Heart right ventricle (tissue), 16 donors: ENCODE results near the gene ZNF521. TPM values are rescaled to one million over a fixed set of nuclear protein-coding genes. Genes with fewer than 3 reads are reported as not detected.

Source experiments
- ATAC-seq, 8 donors: fragments of 200-7000 bp; cut with Tn5 transposase; one replicate each; pipeline ENCODE4 v1.9.1; 2020; ENCODE audit warnings: mild to moderate bottlenecking in 8 of 8, moderate library complexity in 8 of 8, moderate number of reproducible peaks in 1 of 8
- DNase-seq, 2 donors: peaks; one replicate each; pipeline ENCODE4 v3.0.0-alpha.2; 2020
- H3K27ac ChIP-seq, 10 donors: fragments of 200-600 bp; sonication (generic) in 2 of 10; one replicate each; pipeline versions ENCODE4 v1.5.0 to v1.8.0; 2020 to 2022; ENCODE audit warnings: mild to moderate bottlenecking in 3 of 10
- H3K27me3 ChIP-seq, 7 donors: fragments of 200-600 bp; one replicate each; pipeline ENCODE4 v1.8.0; 2021 to 2022; ENCODE audit warnings: mild to moderate bottlenecking in 2 of 7
- H3K36me3 ChIP-seq, 9 donors: fragments of 200-600 bp; sonication (generic) in 1 of 9; one replicate each; pipeline versions ENCODE4 v1.5.0 to v1.8.0; 2020 to 2022; ENCODE audit warnings: mild to moderate bottlenecking in 2 of 9
- H3K4me1 ChIP-seq, 9 donors: fragments of 200-600 bp; sonication (generic) in 1 of 9; one replicate each; pipeline versions ENCODE4 v1.5.0 to v1.8.0; 2020 to 2022; ENCODE audit warnings: mild to moderate bottlenecking in 4 of 9
- H3K4me3 ChIP-seq, 10 donors: fragments of 200-600 bp; sonication (generic) in 2 of 10; one replicate each; pipeline versions ENCODE4 v1.5.0 to v1.8.0; 2020 to 2022; ENCODE audit warnings: mild to moderate bottlenecking in 7 of 10, moderate library complexity in 2 of 10
- H3K9me3 ChIP-seq, 11 donors: fragments of 200-600 bp in 10 of 11; sonication (generic) in 2 of 11; one replicate each; pipeline versions ENCODE4 v1.5.0 to v1.8.0; 2013 to 2022; ENCODE audit warnings: mild to moderate bottlenecking in 2 of 11, control low read depth in 1 of 11, moderate library complexity in 1 of 11
- WGBS, 2 donors: extraction: QIAGEN DNeasy Blood & Tissue Kit; methylation state at CpG; one replicate each; pipeline ENCODE4 v1.1.7; 2013; ENCODE audit warnings: inconsistent platforms in 1 of 2; 5-methylcytosine and 5-hydroxymethylcytosine counted together
- intact Hi-C, 10 donors: fragments of 100-400 bp; cut with DNase I; formaldehyde crosslinking; loops; one replicate each; pipeline versions ENCODE4 v1.11.1 to v1.14.2; 2022
- polyA plus RNA-seq, 2 donors: library from polyadenylated mRNA; stranded (reverse); fragments of 200-250 nt; gene quantifications; one replicate each; pipeline ENCODE4 v1.2.3, GENCODE V29; 2013
- total RNA-seq, 10 donors: library from RNA; stranded (reverse); fragmentation: NEBNext Ultra II Directional in 3 of 10; extraction: Animal tissue kit (Norgen Biotek cat#: 25700) in 3 of 10; gene quantifications; one replicate each; pipeline versions ENCODE4 v1.2.1 to v1.2.4, GENCODE V29; 2021 to 2023
- TF ChIP-seq, protein P1 (sequence below), 9 donors: fragments of 200-600 bp; sonication (generic) in 2 of 9; IDR thresholded peaks; one replicate each; pipeline versions ENCODE4 v1.5.0 to v1.8.0; 2021 to 2022; ENCODE audit warnings: antibody characterized with exemption in 9 of 9, mild to moderate bottlenecking in 5 of 9, moderate library complexity in 1 of 9
- donor health status: Arrhythmogenic right ventricular cardiomyopathy.
- donor health status: ischemic (EF 13 %, LVEDD 7.1; RV severe dilation, severe dysfunction).
- donor health status: healthy with polysubstance abuse.
- donor health status: DM: no; HTN: yes; CAD: no.
- donor health status: DM: no; HTN: no; CAD: no.
- donor health status: ischemic (EF 25% LVEDD 6.9; RV normal size, moderate dysfunction).
- donor health status: ischemic (EF 25% LVEDD 5.7; RV mildly dilated, moderate dysfunction).
- donor health status: healthy.
- donor health status: DM: yes; HTN: yes; CAD: no.
- donor health status: Ischemic cardiomyopathy.
- donor health status: ischemic (EF 35%, LVEDD 5.7; RV mildly dilated, moderate dysfunction).
- donor health status: nonischemic (EF 11% LVEDD 7.7; RV severe dilation, severe dysfunction).
- donor health status: DM: yes; HTN: yes; CAD: no.
- donor health status: PGD.
- donor health status: ischemic (EF 29% LVEDD 5.4; RV normal size, mild dysfunction).
- donor health status: nonischemic (EF 23%, LVEDD 6.1; RV moderate dilation, normal function).

The ZNF521 gene
- total and polyA plus RNA-seq, 12 donors = 3.3 to 26.4 (median 15.5) TPM

DNA sequence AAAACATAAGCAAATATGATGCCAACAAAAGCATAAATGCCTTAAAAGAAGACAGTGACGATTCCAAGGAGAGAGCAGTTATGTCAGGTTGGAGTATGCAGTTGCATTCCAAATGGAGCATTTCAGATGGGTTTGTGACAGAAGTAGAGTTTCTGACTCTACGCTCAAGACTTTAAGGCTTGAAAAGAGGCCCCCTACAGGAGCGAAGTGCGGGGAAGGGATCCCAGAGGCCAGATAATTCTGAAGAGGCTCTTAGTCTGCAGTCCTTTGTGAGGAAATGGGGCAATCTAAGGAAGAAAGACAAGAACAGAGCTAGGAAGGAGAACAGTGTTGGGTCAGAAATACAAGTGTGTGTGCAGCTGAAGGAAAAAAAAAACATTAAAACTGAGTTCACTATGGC is 95.5 kb downstream of the ZNF521 start:
- ATAC-seq = no peak
- Histone ChIP-seq H3K4me3 (no peak overlapping the region), H3K36me3 (peaks cover 0 to 6% (median 0%) of the 10 kb centered on the region in 9 donors), H3K9me3 (no peaks in the 10 kb centered on the region), H3K27ac (no peak overlapping the region), H3K27me3 (no peaks in the 10 kb centered on the region), H3K4me1 (no peaks in the 10 kb centered on the region)
- TF ChIP-seq, protein P1, sequence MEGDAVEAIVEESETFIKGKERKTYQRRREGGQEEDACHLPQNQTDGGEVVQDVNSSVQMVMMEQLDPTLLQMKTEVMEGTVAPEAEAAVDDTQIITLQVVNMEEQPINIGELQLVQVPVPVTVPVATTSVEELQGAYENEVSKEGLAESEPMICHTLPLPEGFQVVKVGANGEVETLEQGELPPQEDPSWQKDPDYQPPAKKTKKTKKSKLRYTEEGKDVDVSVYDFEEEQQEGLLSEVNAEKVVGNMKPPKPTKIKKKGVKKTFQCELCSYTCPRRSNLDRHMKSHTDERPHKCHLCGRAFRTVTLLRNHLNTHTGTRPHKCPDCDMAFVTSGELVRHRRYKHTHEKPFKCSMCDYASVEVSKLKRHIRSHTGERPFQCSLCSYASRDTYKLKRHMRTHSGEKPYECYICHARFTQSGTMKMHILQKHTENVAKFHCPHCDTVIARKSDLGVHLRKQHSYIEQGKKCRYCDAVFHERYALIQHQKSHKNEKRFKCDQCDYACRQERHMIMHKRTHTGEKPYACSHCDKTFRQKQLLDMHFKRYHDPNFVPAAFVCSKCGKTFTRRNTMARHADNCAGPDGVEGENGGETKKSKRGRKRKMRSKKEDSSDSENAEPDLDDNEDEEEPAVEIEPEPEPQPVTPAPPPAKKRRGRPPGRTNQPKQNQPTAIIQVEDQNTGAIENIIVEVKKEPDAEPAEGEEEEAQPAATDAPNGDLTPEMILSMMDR (IDR thresholded peaks at IDR 0.05) = no peak
- WGBS, 2 donors = 72 to 79% methylated on average over 4 of the region's 4 CpGs
- intact Hi-C loops = no loop called here
- no peak for DNase-seq

DNA sequence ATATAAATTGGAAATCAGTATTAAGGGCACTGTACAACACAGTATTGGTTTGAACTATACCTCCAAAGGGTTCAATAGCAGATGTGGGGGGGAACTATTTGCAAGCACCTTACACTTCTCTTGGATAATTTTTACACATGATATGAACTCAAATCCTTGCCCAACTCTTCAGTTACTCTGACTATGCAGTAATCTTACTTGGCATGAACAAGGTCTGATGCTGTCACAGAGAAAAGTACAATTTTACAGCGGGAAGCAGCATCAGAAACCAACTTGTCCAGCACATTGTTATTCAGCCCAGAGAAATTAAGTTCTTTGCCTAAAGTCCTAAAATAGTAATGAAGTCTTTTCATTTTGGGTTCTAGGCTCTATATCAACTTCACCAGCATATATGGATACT is 98.2 kb downstream of the ZNF521 start:
- H3K9me3 ChIP-seq = no peaks in the 10 kb centered on the region
- H3K4me3 ChIP-seq = no peak overlapping the region
- H3K36me3 ChIP-seq = peaks cover 0 to 6% (median 0%) of the 10 kb centered on the region in 9 donors
- peaks cover 0 to 15% (median 9%) of the 10 kb centered on the region in 9 donors for H3K4me1 ChIP-seq
- WGBS, 2 donors = 81 to 82% methylated on average over 1 of the region's 1 CpG
- H3K27ac ChIP-seq = no peak overlapping the region
- DNase-seq (no peak), ATAC-seq (no peak)
- H3K27me3 ChIP-seq = no peaks in the 10 kb centered on the region
- TF ChIP-seq, protein P1 (IDR thresholded peaks at IDR 0.05) = no peak
- intact Hi-C loops = no loop called here

DNA sequence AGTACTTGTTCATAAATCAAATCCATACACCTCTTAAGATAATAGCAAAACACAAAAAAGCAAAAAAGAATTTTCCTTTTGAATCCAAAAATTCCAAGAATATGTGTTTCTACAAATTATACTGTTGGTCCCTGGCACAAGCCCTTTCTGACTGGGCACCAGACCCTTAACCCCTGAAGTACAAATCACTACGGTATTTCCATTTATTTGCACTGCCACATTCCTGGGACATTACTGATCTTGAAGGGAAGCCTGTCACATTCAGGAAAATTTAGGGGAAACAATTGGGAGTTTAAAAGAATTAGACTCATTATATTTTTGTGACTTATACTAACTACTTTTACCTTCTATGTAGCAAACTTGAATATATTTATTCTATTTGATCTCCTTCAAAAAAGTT is 98.8 kb downstream of the ZNF521 start:
- H3K4me3 ChIP-seq = no peak overlapping the region
- TF ChIP-seq, protein P1 (IDR thresholded peaks at IDR 0.05) = no peak
- intact Hi-C loops = no loop called here
- no peaks in the 10 kb centered on the region for H3K9me3 ChIP-seq
- 76 to 78% methylated on average over 1 of the region's 1 CpG for WGBS, 2 donors
- H3K4me1 ChIP-seq = peaks cover 0 to 15% (median 12%) of the 10 kb centered on the region in 9 donors
- ATAC-seq (no peak), DNase-seq (no peak)
- no peaks in the 10 kb centered on the region for H3K27me3 ChIP-seq
- H3K27ac ChIP-seq = no peak overlapping the region
- H3K36me3 ChIP-seq = peaks cover 0 to 6% (median 0%) of the 10 kb centered on the region in 9 donors

DNA sequence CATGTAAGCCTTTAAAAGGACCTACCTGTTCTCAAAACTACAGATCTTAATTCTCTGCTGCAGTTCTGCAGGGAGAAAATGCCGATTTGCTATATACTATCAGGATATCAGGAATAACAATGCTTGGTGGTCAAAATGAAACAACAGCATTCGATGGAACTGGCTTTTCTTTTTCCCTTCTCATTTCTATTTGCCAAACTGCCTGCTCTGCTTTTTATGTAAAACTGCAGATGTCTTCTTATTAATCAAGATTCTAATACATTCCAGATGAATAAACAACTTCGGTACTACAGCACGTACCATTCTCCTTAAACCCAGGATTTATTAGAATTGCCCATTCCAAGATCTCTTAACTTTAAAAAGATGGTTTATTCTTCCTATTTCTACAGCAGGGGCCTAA is 100.9 kb downstream of the ZNF521 start:
- 73 to 75% methylated on average over 4 of the region's 4 CpGs for WGBS, 2 donors
- Histone ChIP-seq H3K4me1 (peaks cover 0 to 18% (median 14%) of the 10 kb centered on the region in 9 donors), H3K36me3 (peaks cover 0 to 2% (median 0%) of the 10 kb centered on the region in 9 donors), H3K9me3 (no peaks in the 10 kb centered on the region), H3K27ac (peak overlapping the region in 1 of 10 donors; percentile 16), H3K27me3 (no peaks in the 10 kb centered on the region), H3K4me3 (no peak overlapping the region)
- TF ChIP-seq, protein P1 (IDR thresholded peaks at IDR 0.05) = no peak
- ATAC-seq = no peak
- DNase-seq = no peak
- intact Hi-C loops = no loop called here
